ENCODE measurements around the gene MCM7.

Gene MCM7

DNA sequence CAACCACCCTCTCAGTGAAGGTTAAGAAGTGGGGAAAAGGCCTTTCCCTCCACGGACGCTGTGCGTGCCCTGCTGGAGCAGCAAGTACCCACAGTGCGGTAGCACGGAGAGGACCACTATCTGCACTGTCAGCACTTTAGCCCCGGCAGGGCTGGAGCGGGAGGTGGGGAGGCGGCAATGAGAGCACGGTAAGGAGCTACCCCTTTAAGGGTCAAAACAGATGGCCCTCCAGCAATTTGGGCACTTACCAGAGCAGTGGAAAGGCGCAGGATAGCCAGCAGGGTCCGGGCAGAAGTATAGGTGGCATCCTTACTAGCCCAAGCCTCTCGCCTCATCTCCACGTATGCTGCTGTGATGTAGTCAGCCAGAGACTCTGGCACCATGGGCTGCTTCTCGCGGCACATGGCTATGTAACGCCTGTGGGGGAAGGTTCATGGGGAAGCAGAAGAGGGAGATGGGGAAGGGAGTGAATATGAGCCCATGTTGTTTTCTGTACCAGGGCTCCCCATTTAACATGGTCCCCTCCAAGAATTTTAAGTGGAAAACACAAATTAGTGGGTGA lies 7.2 kb downstream of the MCM7 start:
- Histone ChIP-seq H3K79me2 (ENCODE audit: insufficient read depth, low read length) (peaks cover 76% of the 10 kb centered on the region), H3K27me3 (ENCODE audit: insufficient read depth, low read length, poor library complexity, severe bottlenecking) (no peaks in the 10 kb centered on the region), H3K4me1 (ENCODE audit: insufficient read depth, low read length, poor library complexity, severe bottlenecking) (peaks cover 22% of the 10 kb centered on the region), H3K36me3 (ENCODE audit: insufficient read depth, low read length) (peaks cover 83% of the 10 kb centered on the region), H4K20me1 (ENCODE audit: insufficient read depth, low read length, poor library complexity, severe bottlenecking) (peaks cover 72% of the 10 kb centered on the region), H3F3A (ENCODE audit: low read depth) (peaks cover 26% of the 10 kb centered on the region; the same call in 1 of the 2 replicates), H3K4me3 (ENCODE audit: low read length, poor library complexity, severe bottlenecking) (no peak overlapping the region), H3K9me2 (replicated peaks; ENCODE audit: low read depth, low read length) (no peaks in the 10 kb centered on the region), H3K9ac (ENCODE audit: low read depth, low read length, poor library complexity, severe bottlenecking) (no peak overlapping the region), H2AFZ (ENCODE audit: low read length) (no peak overlapping the region), H3K4me2 (ENCODE audit: low read depth, low read length, poor library complexity, severe bottlenecking) (no peak overlapping the region), H3K9me3 (ENCODE audit: insufficient read depth, low read depth, low read length) (no peaks in the 10 kb centered on the region)
- TF ChIP-seq EZH2phosphoT487 (IDR thresholded peaks at IDR 0.05; ENCODE audit: borderline replicate concordance): no peak
- TF ChIP-seq, protein P1, sequence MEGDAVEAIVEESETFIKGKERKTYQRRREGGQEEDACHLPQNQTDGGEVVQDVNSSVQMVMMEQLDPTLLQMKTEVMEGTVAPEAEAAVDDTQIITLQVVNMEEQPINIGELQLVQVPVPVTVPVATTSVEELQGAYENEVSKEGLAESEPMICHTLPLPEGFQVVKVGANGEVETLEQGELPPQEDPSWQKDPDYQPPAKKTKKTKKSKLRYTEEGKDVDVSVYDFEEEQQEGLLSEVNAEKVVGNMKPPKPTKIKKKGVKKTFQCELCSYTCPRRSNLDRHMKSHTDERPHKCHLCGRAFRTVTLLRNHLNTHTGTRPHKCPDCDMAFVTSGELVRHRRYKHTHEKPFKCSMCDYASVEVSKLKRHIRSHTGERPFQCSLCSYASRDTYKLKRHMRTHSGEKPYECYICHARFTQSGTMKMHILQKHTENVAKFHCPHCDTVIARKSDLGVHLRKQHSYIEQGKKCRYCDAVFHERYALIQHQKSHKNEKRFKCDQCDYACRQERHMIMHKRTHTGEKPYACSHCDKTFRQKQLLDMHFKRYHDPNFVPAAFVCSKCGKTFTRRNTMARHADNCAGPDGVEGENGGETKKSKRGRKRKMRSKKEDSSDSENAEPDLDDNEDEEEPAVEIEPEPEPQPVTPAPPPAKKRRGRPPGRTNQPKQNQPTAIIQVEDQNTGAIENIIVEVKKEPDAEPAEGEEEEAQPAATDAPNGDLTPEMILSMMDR (conservative IDR thresholded peaks at IDR 0.05; ENCODE audit: low read length): no peak

DNA sequence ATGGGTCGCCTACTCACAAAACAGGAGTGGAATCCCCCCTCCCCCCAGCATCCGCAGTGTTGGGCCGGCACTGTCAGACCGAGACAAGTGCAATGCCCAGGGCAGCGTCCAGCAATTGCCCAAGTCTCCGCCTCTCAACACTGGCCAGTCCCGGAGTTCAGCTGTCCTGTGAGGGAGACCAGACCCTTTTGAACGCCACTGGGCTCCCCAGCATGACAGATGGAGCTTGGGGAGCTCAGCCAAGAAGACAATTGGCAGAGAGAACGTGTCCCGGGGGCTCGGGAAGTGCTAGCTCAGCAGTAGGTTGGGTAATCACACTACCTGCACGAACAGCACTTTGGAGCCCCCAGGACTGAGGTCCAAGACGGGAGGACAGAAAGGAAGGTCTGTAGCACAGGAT lies 7.7 kb downstream of the MCM7 start:
- Histone ChIP-seq H3K9ac (ENCODE audit: low read depth, low read length, poor library complexity, severe bottlenecking) (no peak overlapping the region), H3F3A (ENCODE audit: low read depth) (peaks cover 26% of the 10 kb centered on the region; the same call in 1 of the 2 replicates), H3K9me3 (ENCODE audit: insufficient read depth, low read depth, low read length) (no peaks in the 10 kb centered on the region), H3K79me2 (ENCODE audit: insufficient read depth, low read length) (peaks cover 75% of the 10 kb centered on the region), H3K27me3 (ENCODE audit: insufficient read depth, low read length, poor library complexity, severe bottlenecking) (no peaks in the 10 kb centered on the region), H3K4me3 (ENCODE audit: low read length, poor library complexity, severe bottlenecking) (no peak overlapping the region), H3K9me2 (replicated peaks; ENCODE audit: low read depth, low read length) (no peaks in the 10 kb centered on the region), H3K4me2 (ENCODE audit: low read depth, low read length, poor library complexity, severe bottlenecking) (no peak overlapping the region), H2AFZ (ENCODE audit: low read length) (no peak overlapping the region), H3K36me3 (ENCODE audit: insufficient read depth, low read length) (peaks cover 78% of the 10 kb centered on the region), H3K4me1 (ENCODE audit: insufficient read depth, low read length, poor library complexity, severe bottlenecking) (peaks cover 21% of the 10 kb centered on the region), H4K20me1 (ENCODE audit: insufficient read depth, low read length, poor library complexity, severe bottlenecking) (peaks cover 67% of the 10 kb centered on the region)
- TF ChIP-seq EZH2phosphoT487 (IDR thresholded peaks at IDR 0.05; ENCODE audit: borderline replicate concordance): no peak
- TF ChIP-seq, protein P1 (conservative IDR thresholded peaks at IDR 0.05; ENCODE audit: low read length): no peak

GRCh38 chr7:100093054-100093453 lies 8.1 kb downstream of the MCM7 start:
- Histone ChIP-seq H3F3A (ENCODE audit: low read depth) (peaks cover 26% of the 10 kb centered on the region; the same call in 1 of the 2 replicates), H3K9ac (ENCODE audit: low read depth, low read length, poor library complexity, severe bottlenecking) (no peak overlapping the region), H3K4me2 (ENCODE audit: low read depth, low read length, poor library complexity, severe bottlenecking) (no peak overlapping the region), H3K27me3 (ENCODE audit: insufficient read depth, low read length, poor library complexity, severe bottlenecking) (no peaks in the 10 kb centered on the region), H3K36me3 (ENCODE audit: insufficient read depth, low read length) (peaks cover 73% of the 10 kb centered on the region), H3K79me2 (ENCODE audit: insufficient read depth, low read length) (peaks cover 75% of the 10 kb centered on the region), H3K9me2 (replicated peaks; ENCODE audit: low read depth, low read length) (no peaks in the 10 kb centered on the region), H3K9me3 (ENCODE audit: insufficient read depth, low read depth, low read length) (no peaks in the 10 kb centered on the region), H3K4me3 (ENCODE audit: low read length, poor library complexity, severe bottlenecking) (no peak overlapping the region), H3K4me1 (ENCODE audit: insufficient read depth, low read length, poor library complexity, severe bottlenecking) (peaks cover 22% of the 10 kb centered on the region), H4K20me1 (ENCODE audit: insufficient read depth, low read length, poor library complexity, severe bottlenecking) (peaks cover 62% of the 10 kb centered on the region), H2AFZ (ENCODE audit: low read length) (no peak overlapping the region)
- TF ChIP-seq, protein P1 (conservative IDR thresholded peaks at IDR 0.05; ENCODE audit: low read length): no peak
- no peak for TF ChIP-seq EZH2phosphoT487 (IDR thresholded peaks at IDR 0.05; ENCODE audit: borderline replicate concordance)
